AG04450 (cell line): ENCODE data around the gene PAX2. TPM values are rescaled to one million over a fixed set of nuclear protein-coding genes. Genes with fewer than 3 reads are reported as not detected.

Experiments
- CTCF ChIA-PET: fragments of 300-600, 350-600 bp; formaldehyde crosslinking; extraction: SDS; loops from one replicate; lab custom pipeline; 2022; ENCODE audit warnings: antibody characterized with exemption, inconsistent platforms; lab: Charles Lee
- POLR2A ChIA-PET: fragments of 350-600 bp; formaldehyde crosslinking; extraction: SDS; loops from one replicate; lab custom pipeline; 2021; ENCODE audit warnings: antibody characterized with exemption, inconsistent platforms; lab: Yijun Ruan, JAX
- DNase-seq: peaks from one replicate; pipeline ENCODE4 v3.0.0-alpha.2; 2011; ENCODE audit warnings: low read depth, low spot score
- H3K27ac ChIP-seq: one replicate; pipeline ENCODE4 v1.5.1; 2012; ENCODE audit warnings: low read depth, low read length, control low read depth
- H3K27me3 ChIP-seq: one replicate; pipeline ENCODE4 v1.6.0; 2012; ENCODE audit warnings: low read length; ENCODE audit not compliant: control insufficient read depth, insufficient read depth
- H3K4me3 ChIP-seq: 2 replicates; pipeline ENCODE4 v1.5.1; 2011; ENCODE audit warnings: mild to moderate bottlenecking, low read depth, low read length, control low read depth
- H3K9me3 ChIP-seq: 2 replicates; pipeline ENCODE4 v1.5.1; 2012; ENCODE audit warnings: low read length; ENCODE audit not compliant: control insufficient read depth, insufficient read depth
- polyA plus RNA-seq: library from polyadenylated mRNA; depleted of rRNA; stranded (reverse); fragments of >200 nt; gene quantifications from 2 replicates; pipeline ENCODE4 v1.2.3, GENCODE V29; 2011
- TF ChIP-seq, protein P1 (sequence below): IDR thresholded peaks from 2 replicates; pipeline ENCODE4 v1.5.1; 2011; ENCODE audit warnings: low read depth, low read length, control low read depth, inconsistent platforms

Gene PAX2
- polyA plus RNA-seq, 1 experiment: not detected

DNA sequence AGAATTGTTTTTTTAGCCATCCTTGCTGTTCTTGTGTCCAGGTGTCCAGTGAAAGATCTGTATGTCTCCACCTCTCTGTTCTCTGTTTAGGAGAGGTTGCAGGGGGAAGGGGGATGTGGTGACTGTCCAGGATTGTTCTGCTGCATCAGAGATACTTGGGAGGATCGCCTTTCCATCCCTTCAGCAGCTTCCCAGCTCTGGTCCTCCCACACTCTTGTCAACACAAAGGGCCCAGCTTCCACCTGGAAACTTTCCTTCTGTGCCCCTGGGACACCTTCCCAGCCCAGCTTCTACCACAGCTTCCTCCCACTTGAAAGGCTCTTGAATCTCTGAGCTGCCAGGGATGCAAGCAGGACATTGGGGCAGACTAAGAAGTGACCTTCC lies 85.3 kb downstream of the PAX2 start:
- TF ChIP-seq, protein P1, sequence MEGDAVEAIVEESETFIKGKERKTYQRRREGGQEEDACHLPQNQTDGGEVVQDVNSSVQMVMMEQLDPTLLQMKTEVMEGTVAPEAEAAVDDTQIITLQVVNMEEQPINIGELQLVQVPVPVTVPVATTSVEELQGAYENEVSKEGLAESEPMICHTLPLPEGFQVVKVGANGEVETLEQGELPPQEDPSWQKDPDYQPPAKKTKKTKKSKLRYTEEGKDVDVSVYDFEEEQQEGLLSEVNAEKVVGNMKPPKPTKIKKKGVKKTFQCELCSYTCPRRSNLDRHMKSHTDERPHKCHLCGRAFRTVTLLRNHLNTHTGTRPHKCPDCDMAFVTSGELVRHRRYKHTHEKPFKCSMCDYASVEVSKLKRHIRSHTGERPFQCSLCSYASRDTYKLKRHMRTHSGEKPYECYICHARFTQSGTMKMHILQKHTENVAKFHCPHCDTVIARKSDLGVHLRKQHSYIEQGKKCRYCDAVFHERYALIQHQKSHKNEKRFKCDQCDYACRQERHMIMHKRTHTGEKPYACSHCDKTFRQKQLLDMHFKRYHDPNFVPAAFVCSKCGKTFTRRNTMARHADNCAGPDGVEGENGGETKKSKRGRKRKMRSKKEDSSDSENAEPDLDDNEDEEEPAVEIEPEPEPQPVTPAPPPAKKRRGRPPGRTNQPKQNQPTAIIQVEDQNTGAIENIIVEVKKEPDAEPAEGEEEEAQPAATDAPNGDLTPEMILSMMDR: no peak
- Histone ChIP-seq H3K27me3 (peaks cover 67% of the 10 kb centered on the region), H3K9me3 (no peaks in the 10 kb centered on the region; the same call in 1 of the 2 replicates), H3K27ac (no peak overlapping the region), H3K4me3 (no peak overlapping the region)
- CTCF ChIA-PET: no interaction called here
- DNase-seq: no peak
- POLR2A ChIA-PET: no interaction called here

DNA sequence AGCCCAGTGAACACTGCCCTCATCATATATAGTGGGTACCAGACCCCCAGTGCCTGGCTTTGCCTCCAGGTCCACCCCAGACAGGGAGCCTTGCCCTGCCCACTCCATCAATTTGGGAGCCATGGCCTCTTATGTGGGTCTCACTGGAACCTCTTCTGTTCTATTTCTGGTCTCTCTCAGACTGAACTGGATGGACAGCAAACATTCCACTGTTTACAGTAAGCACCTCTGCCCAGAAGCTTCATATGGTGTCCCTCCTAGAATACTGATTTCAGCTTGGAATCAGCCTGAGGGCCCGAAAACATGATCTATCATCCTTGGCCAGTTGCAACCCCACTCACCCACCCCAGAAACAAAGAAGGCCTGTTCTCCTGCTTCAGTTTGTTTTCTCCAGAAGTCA lies 86.4 kb downstream of the PAX2 start:
- no peak overlapping the region for H3K27ac ChIP-seq
- TF ChIP-seq, protein P1: no peak
- H3K4me3 ChIP-seq: no peak overlapping the region
- POLR2A ChIA-PET: no interaction called here
- CTCF ChIA-PET: no interaction called here
- no peaks in the 10 kb centered on the region; the same call in 1 of the 2 replicates for H3K9me3 ChIP-seq
- H3K27me3 ChIP-seq: peaks cover 59% of the 10 kb centered on the region
- no peak for DNase-seq

DNA sequence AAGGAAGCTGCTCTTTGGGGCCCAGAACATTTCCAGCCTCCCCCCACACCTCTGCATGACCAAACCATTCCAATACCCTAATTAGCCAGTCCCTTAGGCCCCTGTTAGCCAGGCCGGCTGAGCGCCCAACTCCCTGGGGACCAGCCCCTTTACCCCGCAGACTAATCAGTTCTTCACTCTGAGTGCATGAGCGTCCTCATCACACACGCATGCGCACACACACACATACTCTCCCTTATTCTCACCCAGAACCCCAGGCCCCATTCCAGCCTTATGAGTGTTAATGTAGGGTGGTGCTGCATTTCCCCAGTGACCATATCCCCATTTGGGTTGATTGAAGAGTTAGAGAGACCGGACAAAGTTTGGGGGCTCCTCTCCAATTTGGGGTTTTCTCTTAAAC lies 90.4 kb downstream of the PAX2 start:
- Histone ChIP-seq H3K9me3 (no peaks in the 10 kb centered on the region), H3K27ac (no peak overlapping the region), H3K27me3 (peaks cover 26% of the 10 kb centered on the region), H3K4me3 (no peak overlapping the region)
- no peak for DNase-seq
- ChIA-PET POLR2A (no interaction called here), CTCF (no interaction called here)
- TF ChIP-seq, protein P1: no peak

DNA sequence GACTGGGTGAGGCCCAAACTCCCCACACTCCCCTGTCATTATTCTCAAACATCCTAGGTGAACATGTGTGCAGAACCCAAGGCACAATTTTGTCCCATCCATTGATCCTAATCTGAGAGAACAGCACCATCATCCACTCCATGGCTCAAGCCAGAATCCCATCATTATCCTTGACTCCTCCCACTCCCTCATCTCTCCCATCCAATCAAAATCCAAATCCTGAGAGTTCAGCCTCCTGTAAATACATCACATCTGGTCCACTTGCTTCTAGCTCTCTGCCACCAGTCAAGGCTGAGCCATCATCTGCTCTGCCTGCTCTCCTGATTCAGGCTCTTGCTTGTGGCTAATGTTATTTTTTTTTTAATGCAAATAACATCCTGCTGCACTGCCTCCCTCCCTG lies 91.5 kb downstream of the PAX2 start:
- Histone ChIP-seq H3K4me3 (no peak overlapping the region), H3K27me3 (peaks cover 17% of the 10 kb centered on the region), H3K9me3 (no peaks in the 10 kb centered on the region), H3K27ac (no peak overlapping the region)
- CTCF ChIA-PET: no interaction called here
- DNase-seq: no peak
- TF ChIP-seq, protein P1: no peak
- POLR2A ChIA-PET: no interaction called here

DNA sequence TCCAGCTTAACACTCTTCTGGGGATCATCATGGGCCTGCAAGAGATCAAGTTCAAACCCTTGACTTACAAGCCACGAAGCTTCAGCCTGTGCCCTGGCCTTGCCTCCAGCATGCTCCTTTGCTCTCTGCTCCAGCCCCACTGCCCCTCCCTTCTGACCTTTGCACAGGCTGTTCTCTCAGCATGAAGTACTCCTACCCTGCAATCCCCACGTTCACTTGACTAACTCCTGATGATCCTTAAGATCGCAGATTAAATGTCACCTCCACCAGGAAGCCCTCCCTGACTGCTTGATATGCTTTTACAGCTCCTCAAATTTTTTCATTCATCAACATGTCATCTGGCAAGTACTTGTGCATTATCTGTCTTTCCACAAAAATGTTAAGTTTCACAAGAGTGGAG lies 91.9 kb downstream of the PAX2 start:
- Histone ChIP-seq H3K9me3 (no peaks in the 10 kb centered on the region), H3K4me3 (no peak overlapping the region), H3K27ac (no peak overlapping the region), H3K27me3 (peaks cover 17% of the 10 kb centered on the region)
- TF ChIP-seq, protein P1: no peak
- no peak for DNase-seq
- CTCF ChIA-PET: no interaction called here
- POLR2A ChIA-PET: no interaction called here
